Stimulated activated CD4-positive, alpha-beta T cell treated with anti-CD3 and anti-CD28 coated beads, TNF-alpha, amount 100 ng/mL, for 4 hours (primary cell): ENCODE measurements around the gene H1-8.
A peak's percentile ranks its signal among the peaks of the same experiment; 100 is the strongest.

Experiments
- DNase-seq, 3 experiments: peaks; one replicate each; pipeline ENCODE4 v3.0.0-alpha.2; 2020; ENCODE audit warnings: low read depth in 3 of 3

The H1-8 gene

DNA sequence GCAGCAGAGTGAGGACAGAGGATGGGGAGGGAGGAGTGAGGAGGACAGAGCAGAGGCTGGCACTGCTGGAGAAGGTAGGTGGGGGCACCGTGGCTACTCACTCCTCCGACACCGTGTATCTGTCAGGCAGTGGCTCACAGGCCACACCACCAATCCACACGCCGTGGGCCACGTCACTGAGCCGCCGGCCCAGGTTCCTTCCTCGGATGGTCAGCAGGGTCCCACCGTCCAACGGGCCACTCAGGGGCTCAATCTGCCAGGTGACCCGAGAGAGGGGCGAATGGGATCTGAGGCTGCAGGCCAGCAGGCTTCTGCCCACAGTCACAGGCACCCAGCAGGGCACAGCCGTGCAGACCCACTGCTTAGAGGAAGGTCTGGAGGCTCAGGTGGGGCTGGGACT is 30.5 kb downstream of the H1-8 start:
- DNase-seq, result no peak

DNA sequence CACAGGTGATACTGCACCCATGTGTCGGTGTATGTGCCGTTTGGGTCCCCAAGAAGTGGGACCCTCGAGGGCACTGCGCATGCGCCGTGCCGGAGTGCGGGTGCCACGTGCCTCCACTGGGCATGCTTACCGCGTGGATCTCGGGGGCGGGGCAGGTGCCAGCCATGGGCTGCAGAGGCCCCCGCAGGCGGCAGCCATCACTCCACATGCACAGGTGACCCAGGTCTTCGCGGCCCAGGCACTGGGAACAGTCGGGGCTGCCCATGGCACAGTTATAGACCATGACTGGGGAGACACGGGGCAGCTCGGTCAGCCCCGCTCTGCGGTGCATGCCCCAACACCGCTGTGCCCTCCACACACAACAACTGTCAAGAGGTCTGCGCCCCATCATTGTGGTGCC is 31.2 kb downstream of the H1-8 start:
- DNase-seq, result no peak

DNA sequence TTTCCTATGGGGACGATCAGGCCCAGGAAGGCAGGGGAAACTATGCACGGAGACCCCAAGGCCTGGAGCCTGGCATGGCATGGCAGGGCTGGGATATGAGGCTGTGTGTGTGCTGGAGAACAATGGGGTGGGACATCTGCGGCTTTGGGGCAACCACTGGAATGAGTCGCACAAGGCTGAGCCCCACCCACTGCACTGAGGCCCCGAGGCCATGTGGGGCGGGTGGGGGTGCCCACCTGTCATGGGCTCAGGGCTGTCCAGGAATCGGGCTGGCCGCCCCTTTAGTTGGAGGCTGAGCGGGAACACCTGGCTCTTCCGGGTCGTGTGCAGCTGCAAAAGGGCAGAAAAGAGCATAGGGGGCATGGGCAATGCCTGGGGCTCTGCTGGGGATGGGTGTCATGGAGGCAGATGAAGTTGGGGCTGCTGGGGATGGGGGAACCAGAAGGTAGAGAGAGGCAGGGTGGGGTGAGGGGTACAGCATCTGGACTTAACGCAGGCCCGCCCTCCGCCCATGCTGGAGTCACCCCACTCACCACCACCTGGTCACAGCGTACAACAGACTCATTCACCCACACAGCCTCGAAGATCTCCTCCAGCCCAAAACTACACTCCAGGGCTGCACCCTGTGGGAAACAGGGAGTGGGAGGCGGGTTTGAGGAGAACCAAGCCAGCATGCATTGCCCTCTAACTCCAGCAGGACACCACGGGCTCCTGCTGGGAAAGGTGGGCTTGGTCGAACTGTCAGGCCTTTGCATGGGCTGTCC is 32.4 kb downstream of the H1-8 start:
- no peak for DNase-seq

GRCh38 chr3:129575997-129576384 is 33.0 kb downstream of the H1-8 start:
- no peak for DNase-seq

DNA sequence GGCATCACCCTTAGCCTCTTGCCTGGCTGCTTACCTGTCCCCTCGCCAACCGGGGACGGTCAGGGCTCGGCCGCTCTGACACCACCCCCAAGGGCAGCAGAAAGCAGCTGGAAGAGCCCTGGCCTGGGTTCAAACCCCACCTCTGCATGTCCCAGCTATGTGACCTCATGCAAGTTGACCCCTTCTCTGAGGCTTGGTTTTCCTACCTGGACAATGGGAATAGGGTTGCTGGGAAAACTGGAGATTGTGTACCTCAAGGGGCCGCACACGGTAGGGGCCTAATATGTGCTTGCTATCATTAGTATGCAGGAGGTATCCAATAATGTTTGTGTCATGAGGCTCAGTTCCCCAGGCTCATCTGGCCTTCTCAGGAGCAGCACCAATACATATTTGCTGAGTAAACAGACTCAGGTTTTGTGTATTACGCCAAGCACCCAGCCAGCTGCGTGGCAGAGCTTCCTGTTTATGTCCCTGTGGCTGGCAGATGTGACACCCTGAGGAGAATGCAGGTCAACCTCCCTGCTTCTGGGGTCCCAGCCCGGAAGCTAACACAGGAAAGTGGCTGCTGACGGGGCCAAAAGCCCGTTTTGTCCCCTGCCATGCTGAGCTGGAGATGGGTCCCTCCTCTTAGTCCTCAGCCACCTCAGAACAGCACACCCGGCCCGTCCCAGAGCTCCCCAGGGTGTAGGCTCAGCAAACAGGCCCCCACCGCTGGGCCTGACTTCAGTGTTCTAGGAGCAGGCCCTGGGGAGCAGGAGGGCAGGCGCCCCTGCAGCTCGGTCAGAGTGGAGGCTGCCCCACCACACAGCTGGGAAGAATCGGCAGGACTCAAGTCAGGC is 33.8 kb downstream of the H1-8 start:
- DNase-seq, result peak in 2 of 3 experiments; percentile 11 to 13

- DNase-seq, result no peak
These were observed 34.4 kb downstream of the H1-8 start for GRCh38 chr3:129577366-129577765.

- no peak for DNase-seq
These were observed 35.2 kb downstream of the H1-8 start for GRCh38 chr3:129577925-129578786.

- no peak for DNase-seq
These were observed 37.0 kb downstream of the H1-8 start for GRCh38 chr3:129579991-129580390.

DNA sequence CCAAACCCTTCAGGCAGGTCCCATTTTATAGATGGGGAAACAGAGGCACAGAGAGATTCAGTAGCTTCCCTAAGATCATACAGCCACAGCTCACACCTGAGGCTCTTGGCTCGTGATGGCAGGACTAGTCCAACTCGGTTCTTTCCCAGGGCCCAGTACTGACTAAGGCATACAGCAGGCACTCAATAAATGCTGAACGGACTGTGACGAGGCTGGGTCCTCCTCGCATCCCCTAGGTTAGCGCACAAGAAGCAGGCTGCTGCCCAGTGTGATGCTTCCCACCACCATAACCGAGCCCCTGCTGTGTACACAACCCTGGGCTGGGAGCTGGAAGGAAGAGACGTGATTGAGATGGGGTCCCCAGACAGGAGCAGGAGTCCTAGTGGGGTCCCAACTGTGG is 38.6 kb downstream of the H1-8 start:
- no peak for DNase-seq

DNA sequence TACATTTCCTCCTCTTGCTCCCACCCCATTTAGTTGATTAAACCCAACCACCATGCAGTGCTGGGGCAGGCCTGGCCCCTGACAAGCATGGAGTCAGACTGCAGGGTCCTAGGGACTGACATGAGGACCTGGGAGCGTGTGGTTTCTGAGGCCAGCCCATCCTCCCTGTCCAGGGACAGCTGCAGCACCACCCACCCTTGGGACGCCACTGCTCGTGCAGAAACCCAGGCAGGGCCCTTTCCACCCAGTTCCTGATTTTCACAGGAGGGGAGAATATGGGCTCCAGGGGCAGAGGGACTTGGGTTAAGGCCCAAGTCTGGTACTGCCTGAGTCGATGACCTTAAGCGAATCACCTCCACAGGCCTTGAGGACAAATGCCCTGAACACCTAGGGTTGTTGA is 39.8 kb downstream of the H1-8 start:
- DNase-seq, result no peak

GRCh38 chr3:129583289-129583688 is 40.3 kb downstream of the H1-8 start:
- no peak for DNase-seq

DNA sequence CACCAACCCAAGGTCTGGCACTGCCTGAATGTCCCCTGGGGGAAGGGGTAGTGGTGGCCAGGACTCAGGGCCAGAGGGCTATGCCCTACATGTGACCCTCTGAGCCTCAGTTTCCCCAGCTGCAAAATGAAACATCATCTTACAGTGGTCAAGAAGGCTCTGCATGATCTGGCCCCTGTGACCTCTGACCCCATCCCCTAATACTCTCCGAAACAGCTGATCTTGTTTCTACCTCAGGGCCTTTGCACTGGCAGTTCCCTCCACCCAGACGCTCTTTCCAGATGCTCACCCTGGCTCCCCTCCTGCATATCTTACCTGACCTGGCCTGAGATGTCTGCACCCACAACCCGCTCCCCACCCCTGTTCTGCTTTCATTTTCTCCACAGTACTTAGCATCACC is 41.7 kb downstream of the H1-8 start:
- no peak for DNase-seq

- DNase-seq, result no peak
These were observed 43.1 kb downstream of the H1-8 start for GRCh38 chr3:129585949-129586657.

DNA sequence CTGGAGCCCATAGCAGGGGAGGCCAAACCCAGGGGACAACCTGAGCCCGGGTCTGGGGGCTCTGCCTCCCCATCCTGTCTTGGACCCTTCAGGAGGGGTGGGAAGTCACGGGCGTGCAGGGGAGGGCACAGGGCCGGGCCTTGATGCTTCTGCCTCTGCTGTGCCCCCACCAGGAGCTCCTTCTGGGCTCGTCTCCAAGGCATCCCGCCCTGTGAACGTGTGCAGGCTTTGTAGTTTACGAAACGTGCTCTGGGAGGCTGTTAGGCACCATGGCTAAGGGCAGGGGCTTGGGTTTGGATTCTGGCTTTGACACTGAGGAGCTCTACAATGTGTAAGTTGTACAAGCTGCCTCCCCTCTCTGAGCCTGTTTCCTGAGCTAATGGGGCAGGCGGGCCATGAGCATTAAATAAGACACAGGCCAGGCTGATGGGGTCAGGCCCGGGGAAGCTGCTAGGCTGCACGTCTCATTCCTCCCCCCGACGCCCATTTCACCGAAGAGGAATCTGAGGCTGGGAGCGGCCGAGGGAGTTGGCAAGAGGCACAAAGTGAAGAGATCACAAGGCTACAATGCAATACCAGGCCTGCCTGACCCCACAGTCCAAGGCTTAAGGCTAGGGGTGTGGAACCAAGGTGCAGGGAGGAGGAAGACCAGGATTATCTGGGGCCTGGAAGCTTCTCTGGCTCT is 43.9 kb downstream of the H1-8 start:
- DNase-seq, result no peak

GRCh38 chr3:129587566-129588210 is 44.7 kb downstream of the H1-8 start:
- DNase-seq, result no peak

GRCh38 chr3:129590215-129590614 is 47.2 kb downstream of the H1-8 start:
- DNase-seq, result no peak

DNA sequence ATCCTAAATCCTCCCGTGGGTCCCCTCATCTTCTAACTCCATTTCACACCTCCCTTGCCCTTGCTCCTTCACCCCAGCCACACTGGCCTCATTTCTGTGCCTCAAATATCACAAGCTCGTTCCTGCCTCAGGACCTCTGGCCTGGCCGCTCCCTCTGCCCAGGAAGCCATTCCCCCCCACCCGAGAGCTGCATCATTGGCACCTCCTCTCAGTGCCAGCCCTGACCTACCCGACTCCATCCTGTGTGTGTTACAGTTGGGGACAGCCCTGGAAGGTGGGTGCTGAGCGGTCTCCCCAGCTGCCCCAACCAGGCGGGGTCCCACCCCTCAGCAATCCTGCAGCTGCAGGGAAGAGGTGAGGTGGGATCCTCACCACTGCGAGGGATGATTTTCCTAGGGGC is 49.0 kb downstream of the H1-8 start:
- no peak for DNase-seq

- DNase-seq, result no peak
These were observed 49.6 kb downstream of the H1-8 start for GRCh38 chr3:129592381-129593131.

DNA sequence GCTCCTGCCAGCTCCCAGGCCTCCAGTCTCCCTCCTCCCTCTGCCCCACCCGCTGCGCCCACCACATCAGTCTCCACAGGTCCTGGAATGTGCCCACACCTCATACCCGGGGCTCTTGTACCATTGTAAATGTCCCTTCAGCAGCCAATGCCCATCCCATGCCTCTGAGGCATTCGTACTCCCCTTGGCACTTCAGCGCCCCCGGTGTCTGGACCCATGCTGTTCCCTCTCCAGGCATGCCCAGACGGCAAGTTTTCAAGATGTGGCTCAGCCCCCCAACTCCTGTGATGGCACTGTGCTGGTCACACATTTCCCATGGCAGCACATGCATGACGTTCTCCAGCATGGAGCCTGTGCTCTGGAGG is 50.2 kb downstream of the H1-8 start:
- DNase-seq, result no peak
